HPDE6-E6E7 (cell line): ENCODE measurements around the gene GNAI3.
A peak's percentile ranks its signal among the peaks of the same experiment; 100 is the strongest.

Experiments
- DNase-seq: peaks from one replicate; pipeline ENCODE4 v3.0.0; 2011; ENCODE audit warnings: missing footprints; ENCODE audit errors: extremely low spot score

Gene GNAI3

GRCh38 chr1:109636201-109636952, 88.0 kb downstream of the GNAI3 start:
- DNase-seq = peak; percentile 36

- DNase-seq = no peak
Measured at GRCh38 chr1:109637446-109637845, 89.0 kb downstream of the GNAI3 start.

- DNase-seq = no peak
Measured at GRCh38 chr1:109639063-109639840, 90.8 kb downstream of the GNAI3 start.

- no peak for DNase-seq
Measured at GRCh38 chr1:109639841-109640184, 91.4 kb downstream of the GNAI3 start.

GRCh38 chr1:109640285-109640865, 92.0 kb downstream of the GNAI3 start:
- DNase-seq = peak; percentile 55

- no peak for DNase-seq
Measured at GRCh38 chr1:109641078-109641740, 92.8 kb downstream of the GNAI3 start.

GRCh38 chr1:109641861-109642260, 93.4 kb downstream of the GNAI3 start:
- DNase-seq = no peak

- no peak for DNase-seq
Measured at GRCh38 chr1:109642626-109643025, 94.2 kb downstream of the GNAI3 start.

- peak; percentile 71 for DNase-seq
Measured at GRCh38 chr1:109643385-109644230, 95.2 kb downstream of the GNAI3 start.

GRCh38 chr1:109644670-109645069, 96.3 kb downstream of the GNAI3 start:
- DNase-seq = no peak

- no peak for DNase-seq
Measured at GRCh38 chr1:109649491-109649914, 101.1 kb downstream of the GNAI3 start.

GRCh38 chr1:109650609-109651008, 102.2 kb downstream of the GNAI3 start:
- no peak for DNase-seq

- DNase-seq = no peak
Measured at GRCh38 chr1:109652402-109652801, 104.0 kb downstream of the GNAI3 start.

GRCh38 chr1:109653306-109653705, 104.9 kb downstream of the GNAI3 start:
- DNase-seq = no peak

GRCh38 chr1:109654519-109654918, 106.1 kb downstream of the GNAI3 start:
- no peak for DNase-seq

- DNase-seq = peak; percentile 37
Measured at GRCh38 chr1:109655615-109656519, 107.5 kb downstream of the GNAI3 start, which contains the start of gene GSTM4. GSTM4 (plus strand) TSS chr1:109656099; CDS start chr1:109656390, 291 bp downstream.

GRCh38 chr1:109657395-109657794, 109.0 kb downstream of the GNAI3 start:
- DNase-seq = no peak

GRCh38 chr1:109657970-109658369, 109.6 kb downstream of the GNAI3 start:
- no peak for DNase-seq

- DNase-seq = no peak
Measured at GRCh38 chr1:109658533-109659042, 110.2 kb downstream of the GNAI3 start.

GRCh38 chr1:109659145-109659544, 110.7 kb downstream of the GNAI3 start:
- no peak for DNase-seq
